HCT116 (cell line): Measurements from ENCODE around the gene CD300C. TPM values are rescaled to one million over a fixed set of nuclear protein-coding genes. Genes with fewer than 3 reads are reported as not detected.

Source experiments
- ATAC-seq: fragments of 200-7000 bp; cut with Tn5 transposase; 2 replicates; pipeline ENCODE4 v1.9.1; 2020; ENCODE audit warnings: mild to moderate bottlenecking, moderate library complexity
- BruUV-seq: library from RNA; stranded (reverse); fragments of 400-500 nt; replicated peaks from 2 replicates; lab custom pipeline; 2021; lab: Mats Ljungman, UMichigan
- CTCF ChIA-PET: fragments of 300-600 bp; sonication (Branson Sonifier 250); formaldehyde crosslinking; loops from one replicate; lab custom pipeline; 2021; ENCODE audit warnings: antibody characterized with exemption; lab: Charles Lee
- POLR2A ChIA-PET: fragments of 300-600, 350-600 bp; sonication (Branson Sonifier 250); formaldehyde crosslinking; loops from one replicate; lab custom pipeline; 2021; ENCODE audit warnings: antibody characterized with exemption; lab: Charles Lee
- RAD21 ChIA-PET, 2 experiments: fragments of 300-600 bp; sonication (Branson Sonifier 250); formaldehyde crosslinking; loops; one replicate each; lab custom pipeline; 2023; ENCODE audit warnings: low total read pairs in 2 of 2; ENCODE audit not compliant: uncharacterized antibody in 2 of 2, unreplicated experiment in 2 of 2, low non-redundant PET in 1 of 2; lab: Charles Lee
- DNase-seq: peaks from one replicate; pipeline ENCODE4 v3.0.0-alpha.2; 2010; ENCODE audit warnings: low read depth, low spot score
- H2AFZ ChIP-seq: fragments of 200-600 bp; shearing (Covaris generic), sonication (generic); 2 replicates; pipeline ENCODE4 v1.6.1; 2017; ENCODE audit warnings: low read depth, mixed run types, mixed read lengths, antibody characterized with exemption, low read length; ENCODE audit not compliant: poor library complexity, severe bottlenecking
- H3K27ac ChIP-seq: 2 replicates; pipeline ENCODE4 v1.5.1; 2012; ENCODE audit warnings: low read depth, low read length
- H3K27me3 ChIP-seq: fragments of 200-600 bp; sonication (generic); 2 replicates; pipeline ENCODE4 v1.6.1; 2016; ENCODE audit warnings: mixed run types, low read length, mixed read lengths; ENCODE audit not compliant: insufficient read depth
- H3K36me3 ChIP-seq, 2 experiments: fragments of 200-500 bp in 1 of 2; fragments of 200-600 bp in 1 of 2; sonication (Bioruptor generic) in 1 of 2; sonication (generic) in 1 of 2; 2 replicates each; pipeline versions ENCODE4 v1.5.1 to v1.6.1; 2014 to 2016; ENCODE audit warnings: low read length in 2 of 2, inconsistent platforms in 1 of 2, mixed read lengths in 1 of 2, mixed run types in 1 of 2; ENCODE audit not compliant: insufficient read depth in 2 of 2, control insufficient read depth in 1 of 2
- H3K4me1 ChIP-seq, 2 experiments: fragments of 200-600 bp in 1 of 2; sonication (generic) in 1 of 2; 2 replicates each; pipeline versions ENCODE4 v1.5.1 to v1.6.1; 2012 to 2017; ENCODE audit warnings: low read length in 2 of 2, inconsistent platforms in 1 of 2, mild to moderate bottlenecking in 1 of 2, mixed read lengths in 1 of 2, mixed run types in 1 of 2, moderate library complexity in 1 of 2; ENCODE audit not compliant: insufficient read depth in 2 of 2, control insufficient read depth in 1 of 2
- H3K4me2 ChIP-seq: fragments of 200-600 bp; sonication (generic); 2 replicates; pipeline ENCODE4 v1.6.1; 2017; ENCODE audit warnings: mixed run types, low read length, mixed read lengths
- H3K4me3 ChIP-seq, 2 experiments: fragments of 200-600 bp in 1 of 2; sonication (generic) in 1 of 2; replicated peaks in 1 of 2; 2 replicates each; pipeline ENCODE4 v1.5.1; 2011 to 2016; ENCODE audit warnings: low read length in 2 of 2, control low read depth in 1 of 2, low read depth in 1 of 2, mild to moderate bottlenecking in 1 of 2, mixed read lengths in 1 of 2, mixed run types in 1 of 2
- H3K79me2 ChIP-seq: fragments of 200-600 bp; sonication (generic); 2 replicates; pipeline ENCODE4 v1.6.1; 2017; ENCODE audit warnings: mild to moderate bottlenecking, mixed run types, low read length, moderate library complexity, mixed read lengths; ENCODE audit not compliant: insufficient read depth
- H3K9ac ChIP-seq: fragments of 200-600 bp; sonication (generic); 2 replicates; pipeline ENCODE4 v1.6.1; 2016; ENCODE audit warnings: low read length, mixed read lengths
- H3K9me2 ChIP-seq: fragments of 200-600 bp; sonication (generic), shearing (Covaris generic); 2 replicates; pipeline ENCODE4 v1.6.1; 2017; ENCODE audit warnings: mixed run types, mild to moderate bottlenecking, moderate library complexity; ENCODE audit not compliant: insufficient read depth
- H3K9me3 ChIP-seq, 2 experiments: fragments of 200-500 bp in 1 of 2; fragments of 200-600 bp in 1 of 2; sonication (Bioruptor generic) in 1 of 2; sonication (generic) in 1 of 2; 2 replicates each; pipeline ENCODE4 v1.6.1; 2014 to 2017; ENCODE audit warnings: low read length in 2 of 2, mixed read lengths in 2 of 2, inconsistent platforms in 1 of 2, low read depth in 1 of 2, mild to moderate bottlenecking in 1 of 2, mixed run types in 1 of 2, moderate library complexity in 1 of 2; ENCODE audit not compliant: control insufficient read depth in 1 of 2, insufficient read depth in 1 of 2
- H4K20me1 ChIP-seq: fragments of 200-600 bp; sonication (generic), shearing (Covaris generic); 2 replicates; pipeline ENCODE4 v1.6.1; 2017; ENCODE audit warnings: mixed run types, mild to moderate bottlenecking, moderate library complexity; ENCODE audit not compliant: insufficient read depth
- CEBPB ChIP-seq: IDR thresholded peaks from 2 replicates; pipeline ENCODE4 v1.6.1; 2012; ENCODE audit warnings: low read depth
- EZH2phosphoT487 ChIP-seq: fragments of 200-600 bp; IDR thresholded peaks from 2 replicates; pipeline ENCODE4 v1.6.1; 2018; ENCODE audit warnings: antibody characterized with exemption, borderline replicate concordance
- FOSL1 ChIP-seq: IDR thresholded peaks from 2 replicates; pipeline ENCODE4 v1.6.1; 2012; ENCODE audit warnings: low read depth
- JUND ChIP-seq: IDR thresholded peaks from 2 replicates; pipeline ENCODE4 v1.6.1; 2012
- POLR2AphosphoS5 ChIP-seq: IDR thresholded peaks from 2 replicates; pipeline ENCODE4 v1.6.1; 2011; ENCODE audit warnings: mild to moderate bottlenecking, low read depth, low read length, moderate library complexity
- intact Hi-C: fragments of 100-400 bp; cut with micrococcal nuclease; formaldehyde crosslinking; loops from 2 replicates; pipeline ENCODE4 v1.10.0; 2022
- total RNA-seq: library from RNA; stranded (reverse); gene quantifications from one replicate; pipeline ENCODE4 v1.2.1, GENCODE V29; 2021; ENCODE audit not compliant: unreplicated experiment
- TF ChIP-seq, protein P1 (sequence below): IDR thresholded peaks from 2 replicates; pipeline ENCODE4 v1.6.1; 2011; ENCODE audit warnings: mild to moderate bottlenecking, low read length, moderate library complexity; ENCODE audit not compliant: insufficient replicate concordance; ENCODE audit errors: extremely low read depth
- TF ChIP-seq, protein P2 (sequence below): IDR thresholded peaks from 2 replicates; pipeline ENCODE4 v1.6.1; 2012

Gene CD300C
- total RNA-seq, 1 experiment from 2014 or later: 0.15 TPM

DNA sequence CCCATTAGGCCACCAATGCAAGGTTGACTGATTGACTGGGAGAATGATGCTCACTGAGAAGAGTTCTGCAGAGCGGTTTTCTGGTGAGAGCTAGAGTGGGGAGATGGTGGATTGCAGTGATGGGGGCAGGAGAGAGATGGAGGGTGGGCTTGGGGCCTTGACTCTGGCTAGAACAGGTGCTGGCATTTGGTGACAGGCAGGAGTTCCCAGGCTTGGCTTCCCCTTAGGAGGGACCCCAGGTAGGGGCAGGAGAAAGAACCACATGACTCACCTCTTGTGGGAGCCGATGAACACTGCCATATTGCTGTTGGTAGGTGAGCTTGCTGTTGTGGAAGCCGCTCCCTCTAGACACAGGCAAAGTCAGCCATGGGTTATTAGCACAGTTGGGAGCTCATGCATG lies 22.6 kb downstream of the CD300C start:
- Histone ChIP-seq H3K4me1 (no peaks in the 10 kb centered on the region), H3K36me3 (no peaks in the 10 kb centered on the region), H3K27ac (no peak overlapping the region), H3K27me3 (peaks cover 62% of the 10 kb centered on the region), H3K9ac (no peak overlapping the region), H3K79me2 (no peaks in the 10 kb centered on the region), H4K20me1 (no peaks in the 10 kb centered on the region), H3K9me3 (no peaks in the 10 kb centered on the region), H3K9me2 (no peaks in the 10 kb centered on the region), H3K4me3 (no peak overlapping the region), H3K4me2 (no peak overlapping the region), H2AFZ (no peak overlapping the region)
- POLR2A ChIA-PET: no interaction called here
- CTCF ChIA-PET: interaction anchor here (1.1 kb wide), 1 partner anchor 10 kb away, joined by 4 read pairs; no protein-coding TSS in a partner anchor
- RAD21 ChIA-PET: no interaction called here
- no peak for ATAC-seq
- intact Hi-C loops: no loop called here
- TF ChIP-seq, protein P1, sequence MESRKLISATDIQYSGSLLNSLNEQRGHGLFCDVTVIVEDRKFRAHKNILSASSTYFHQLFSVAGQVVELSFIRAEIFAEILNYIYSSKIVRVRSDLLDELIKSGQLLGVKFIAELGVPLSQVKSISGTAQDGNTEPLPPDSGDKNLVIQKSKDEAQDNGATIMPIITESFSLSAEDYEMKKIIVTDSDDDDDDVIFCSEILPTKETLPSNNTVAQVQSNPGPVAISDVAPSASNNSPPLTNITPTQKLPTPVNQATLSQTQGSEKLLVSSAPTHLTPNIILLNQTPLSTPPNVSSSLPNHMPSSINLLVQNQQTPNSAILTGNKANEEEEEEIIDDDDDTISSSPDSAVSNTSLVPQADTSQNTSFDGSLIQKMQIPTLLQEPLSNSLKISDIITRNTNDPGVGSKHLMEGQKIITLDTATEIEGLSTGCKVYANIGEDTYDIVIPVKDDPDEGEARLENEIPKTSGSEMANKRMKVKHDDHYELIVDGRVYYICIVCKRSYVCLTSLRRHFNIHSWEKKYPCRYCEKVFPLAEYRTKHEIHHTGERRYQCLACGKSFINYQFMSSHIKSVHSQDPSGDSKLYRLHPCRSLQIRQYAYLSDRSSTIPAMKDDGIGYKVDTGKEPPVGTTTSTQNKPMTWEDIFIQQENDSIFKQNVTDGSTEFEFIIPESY: no peak
- TF ChIP-seq CEBPB (no peak), EZH2phosphoT487 (no peak), POLR2AphosphoS5 (no peak), FOSL1 (no peak), JUND (no peak)
- TF ChIP-seq, protein P2, sequence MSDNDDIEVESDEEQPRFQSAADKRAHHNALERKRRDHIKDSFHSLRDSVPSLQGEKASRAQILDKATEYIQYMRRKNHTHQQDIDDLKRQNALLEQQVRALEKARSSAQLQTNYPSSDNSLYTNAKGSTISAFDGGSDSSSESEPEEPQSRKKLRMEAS: no peak
- DNase-seq: no peak
- no TSS peak for BruUV-seq
